ENCODE measurements around the gene TRABD. TPM values are rescaled to one million over a fixed set of nuclear protein-coding genes. Genes with fewer than 3 reads are reported as not detected.

TRABD gene
- total RNA-seq, 2 donors from 2014 or later, result 46.4 to 63.5 TPM

- intact Hi-C loops (cut with DNase I, micrococcal nuclease), result no loop called here
- DNase-seq, result no peak
- ATAC-seq, result no peak
Measured at GRCh38 chr22:50170453-50171318, 15.0 kb upstream of the TRABD start, which contains the start of gene PANX2. TSS of gene PANX2 (plus strand) at chr22:50170731. CDS start at chr22:50170731, 0 bp downstream.

- intact Hi-C loops (cut with DNase I, micrococcal nuclease), result no loop called here
- DNase-seq (no peak), ATAC-seq (no peak)
Measured at GRCh38 chr22:50171319-50171964, 14.3 kb upstream of the TRABD start.

GRCh38 chr22:50171965-50172421 lies 13.7 kb upstream of the TRABD start:
- ATAC-seq, result no peak
- no peak for DNase-seq

GRCh38 chr22:50173311-50173982 lies 12.3 kb upstream of the TRABD start:
- DNase-seq, result no peak
- intact Hi-C loops (cut with DNase I, micrococcal nuclease), result no loop called here
- ATAC-seq, result no peak

More at GRCh38 chr22:50171965-50172421, 13.7 kb upstream of the TRABD start:
- intact Hi-C loops (cut with DNase I, micrococcal nuclease), result no loop called here

- DNase-seq, result no peak
- ATAC-seq, result no peak
- intact Hi-C loops (cut with DNase I, micrococcal nuclease), result no loop called here
Measured at GRCh38 chr22:50173983-50174355, 11.7 kb upstream of the TRABD start.

GRCh38 chr22:50174382-50175190 lies 11.1 kb upstream of the TRABD start:
- intact Hi-C loops (cut with DNase I, micrococcal nuclease), result no loop called here
- ATAC-seq (no peak), DNase-seq (no peak)

GRCh38 chr22:50175191-50175461 lies 10.6 kb upstream of the TRABD start:
- ATAC-seq (no peak), DNase-seq (no peak)
- intact Hi-C loops (cut with DNase I, micrococcal nuclease), result no loop called here

GRCh38 chr22:50175921-50176849 lies 9.5 kb upstream of the TRABD start:
- DNase-seq, result no peak
- ATAC-seq, result no peak
- intact Hi-C loops (cut with DNase I, micrococcal nuclease), result no loop called here

- intact Hi-C loops (cut with DNase I, micrococcal nuclease), result no loop called here
- no peak for DNase-seq
- no peak for ATAC-seq
Measured at GRCh38 chr22:50176850-50177536, 8.7 kb upstream of the TRABD start.

GRCh38 chr22:50177537-50178470 lies 7.9 kb upstream of the TRABD start:
- ATAC-seq (no peak), DNase-seq (no peak)
- intact Hi-C loops (cut with DNase I, micrococcal nuclease), result no loop called here

- intact Hi-C loops (cut with DNase I, micrococcal nuclease), result no loop called here
- ATAC-seq, result no peak
- no peak for DNase-seq
Measured at GRCh38 chr22:50178471-50178864, 7.2 kb upstream of the TRABD start.

GRCh38 chr22:50178871-50179869 lies 6.5 kb upstream of the TRABD start:
- DNase-seq, result peak in 1 of 2 donors; percentile 7

GRCh38 chr22:50179937-50180726 lies 5.6 kb upstream of the TRABD start:
- ATAC-seq (no peak), DNase-seq (peak in 1 of 2 donors; percentile 6)
- intact Hi-C loops (cut with DNase I, micrococcal nuclease), result no loop called here

More at GRCh38 chr22:50178871-50179869, 6.5 kb upstream of the TRABD start:
- ATAC-seq, result no peak
- intact Hi-C loops (cut with DNase I, micrococcal nuclease), result no loop called here

GRCh38 chr22:50180727-50181521 lies 4.8 kb upstream of the TRABD start:
- intact Hi-C loops (cut with DNase I, micrococcal nuclease), result no loop called here
- peak in 1 of 2 donors; percentile 12 for DNase-seq
- no peak for ATAC-seq
